ENCODE data around the gene INSL6.
"Not testable (repeated sequence)": the region's sequence is repeated elsewhere in the genome, so short reads cannot be mapped to it uniquely, and the experiment has no call there.

The INSL6 gene, protein sequence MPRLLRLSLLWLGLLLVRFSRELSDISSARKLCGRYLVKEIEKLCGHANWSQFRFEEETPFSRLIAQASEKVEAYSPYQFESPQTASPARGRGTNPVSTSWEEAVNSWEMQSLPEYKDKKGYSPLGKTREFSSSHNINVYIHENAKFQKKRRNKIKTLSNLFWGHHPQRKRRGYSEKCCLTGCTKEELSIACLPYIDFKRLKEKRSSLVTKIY

DNA sequence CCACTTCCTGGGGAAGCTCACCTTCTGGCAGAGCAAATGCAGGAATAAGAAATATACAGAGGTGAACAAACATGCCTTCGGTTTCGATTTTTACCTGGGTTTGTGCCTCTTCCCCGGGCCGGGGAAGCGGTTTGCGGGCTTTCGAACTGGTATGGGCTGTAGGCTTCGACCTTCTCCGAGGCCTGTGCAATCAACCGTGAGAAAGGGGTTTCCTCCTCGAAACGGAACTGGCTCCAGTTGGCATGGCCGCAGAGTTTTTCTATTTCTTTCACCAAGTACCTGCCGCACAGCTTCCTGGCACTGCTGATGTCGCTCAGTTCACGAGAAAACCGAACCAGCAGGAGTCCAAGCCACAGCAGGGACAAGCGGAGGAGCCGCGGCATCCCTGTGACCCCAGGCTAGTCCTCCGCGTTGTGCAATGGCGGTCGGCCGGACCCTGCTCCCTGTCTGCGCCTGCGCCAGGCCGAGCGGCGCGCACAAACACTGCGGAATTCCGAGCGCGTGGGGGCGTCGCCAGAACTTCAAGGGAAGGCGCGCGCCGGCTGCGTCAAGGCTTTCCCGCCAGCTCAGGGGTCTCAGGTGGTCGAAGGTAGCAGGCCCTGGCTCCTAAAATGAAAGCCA lies at the start of gene INSL6:
Gene INSL6, minus strand, starts transcription at position 420 of the 621 bp plus-strand sequence. Its CDS starts 37 bp downstream, at position 383.
- no peak for DNase-seq
- TF ChIP-seq GATA1 (IDR thresholded peaks at IDR 0.05; ENCODE audit: low read depth, low read length): no peak
- TF ChIP-seq POLR2A (IDR thresholded peaks at IDR 0.05; ENCODE audit: low read length): no peak

DNA sequence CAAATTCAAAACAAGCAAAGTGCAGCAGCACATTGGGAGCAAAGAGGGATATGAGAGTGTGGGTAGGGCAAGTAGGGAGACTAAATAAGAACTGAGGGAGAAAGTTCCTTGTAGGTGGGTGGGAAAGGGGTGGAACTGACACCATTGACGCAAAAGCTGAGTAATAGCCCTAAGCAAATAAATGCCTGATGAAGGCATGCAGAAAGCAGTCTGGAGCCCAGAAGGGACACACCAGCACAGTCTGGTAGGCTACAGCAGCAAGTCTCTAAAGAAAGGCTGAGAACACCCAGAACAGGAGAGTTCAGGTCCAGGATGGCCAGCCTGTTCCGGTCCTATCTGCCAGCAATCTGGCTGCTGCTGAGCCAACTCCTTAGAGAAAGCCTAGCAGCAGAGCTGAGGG lies 45.8 kb upstream of the INSL6 start, which contains the start of gene INSL4:
Gene INSL4, plus strand, starts transcription at position 208 of the 400 bp plus-strand sequence. Its CDS starts 105 bp downstream, at position 313.
- no peak for DNase-seq

DNA sequence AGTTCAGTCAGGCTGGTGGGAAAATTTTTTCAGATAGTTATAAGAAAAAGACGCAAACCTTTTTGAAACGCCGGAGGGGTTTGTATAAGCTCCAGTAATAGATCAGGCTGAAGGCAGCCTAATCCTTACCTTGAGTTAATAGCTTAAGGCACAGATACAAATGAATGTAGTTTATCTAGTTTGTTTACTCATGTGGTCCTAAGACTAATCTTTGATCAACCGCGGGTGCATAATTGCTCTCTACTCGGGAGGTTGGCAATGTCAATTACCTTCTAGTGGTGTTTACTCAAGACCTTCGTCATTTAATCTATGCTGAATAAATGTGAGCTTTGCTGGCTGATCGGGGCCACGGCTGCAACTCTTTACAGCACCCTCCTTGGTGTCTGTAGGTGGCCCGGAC lies 45.1 kb upstream of the INSL6 start:
- no peak for DNase-seq
- TF ChIP-seq GATA1 (IDR thresholded peaks at IDR 0.05; ENCODE audit: low read depth, low read length) (no peak), POLR2A (IDR thresholded peaks at IDR 0.05; ENCODE audit: low read length) (no peak)

More for the DNA sequence above, 45.8 kb upstream of the INSL6 start, which contains the start of gene INSL4:
- no peak for TF ChIP-seq GATA1 (IDR thresholded peaks at IDR 0.05; ENCODE audit: low read depth, low read length)
- no peak for TF ChIP-seq POLR2A (IDR thresholded peaks at IDR 0.05; ENCODE audit: low read length)

DNA sequence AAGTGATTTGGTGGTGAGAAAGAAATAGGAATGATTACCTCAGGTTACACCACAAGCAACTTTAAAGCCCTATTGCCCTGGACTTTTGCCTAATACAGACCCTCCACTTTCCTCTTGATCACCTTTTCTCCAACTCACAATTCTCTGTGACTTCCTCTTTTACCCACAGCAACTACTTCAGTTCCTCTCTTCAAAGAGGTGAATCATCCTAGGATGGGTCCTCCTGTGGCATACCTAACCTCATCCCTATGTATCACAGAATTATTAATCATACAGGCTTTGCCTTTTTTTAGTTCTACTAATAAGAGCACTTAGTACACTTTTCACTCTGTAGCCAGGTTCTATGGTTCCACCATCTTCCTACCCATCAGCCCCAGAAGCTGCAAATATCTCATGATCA lies 19.6 kb upstream of the INSL6 start:
- no peak for DNase-seq
- no peak for TF ChIP-seq GATA1 (IDR thresholded peaks at IDR 0.05; ENCODE audit: low read depth, low read length)
- TF ChIP-seq POLR2A (IDR thresholded peaks at IDR 0.05; ENCODE audit: low read length): no peak

DNA sequence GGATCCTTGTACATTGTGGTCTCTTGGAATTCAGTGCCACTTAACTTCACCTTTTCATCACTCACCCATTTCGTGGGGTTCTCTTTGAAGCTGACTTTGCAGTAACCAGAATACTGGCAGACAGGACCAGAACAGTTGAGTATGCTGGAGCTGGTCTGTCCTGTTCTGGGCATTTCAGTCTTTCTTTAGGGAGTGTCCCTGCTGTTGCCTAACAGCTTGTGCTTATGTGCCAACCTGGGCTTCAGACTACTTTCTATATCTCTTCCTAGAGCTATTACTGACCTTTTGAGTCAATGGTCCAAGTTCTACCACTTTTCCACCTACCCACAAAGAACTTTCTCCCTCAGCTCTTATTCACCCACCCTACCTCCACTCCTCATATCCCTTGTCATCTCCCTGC lies 10.0 kb upstream of the INSL6 start:
- DNase-seq: no peak
- TF ChIP-seq POLR2A (IDR thresholded peaks at IDR 0.05; ENCODE audit: low read length) (no peak), GATA1 (IDR thresholded peaks at IDR 0.05; ENCODE audit: low read depth, low read length) (no peak)

DNA sequence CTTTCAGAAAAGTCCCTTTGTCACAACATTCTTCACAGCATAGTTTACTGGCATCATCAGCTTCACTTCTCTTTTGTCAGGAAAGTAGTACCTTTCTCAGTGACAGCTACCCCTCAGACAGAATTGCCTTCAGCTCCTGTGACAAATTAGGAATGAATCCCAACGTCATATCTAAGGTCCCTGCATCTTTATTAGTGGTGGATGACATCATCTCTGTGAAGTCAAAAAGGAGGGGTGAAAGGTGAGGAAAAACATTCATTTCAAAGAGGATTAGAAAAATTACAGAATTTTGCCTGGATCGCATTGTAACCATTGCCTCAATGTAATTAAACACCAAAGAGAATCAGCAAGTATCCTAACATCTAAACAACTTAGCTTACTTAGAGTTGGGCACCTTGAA lies 7.9 kb upstream of the INSL6 start:
- TF ChIP-seq GATA1 (IDR thresholded peaks at IDR 0.05; ENCODE audit: low read depth, low read length) (no peak), POLR2A (IDR thresholded peaks at IDR 0.05; ENCODE audit: low read length) (no peak)
- DNase-seq: no peak

DNA sequence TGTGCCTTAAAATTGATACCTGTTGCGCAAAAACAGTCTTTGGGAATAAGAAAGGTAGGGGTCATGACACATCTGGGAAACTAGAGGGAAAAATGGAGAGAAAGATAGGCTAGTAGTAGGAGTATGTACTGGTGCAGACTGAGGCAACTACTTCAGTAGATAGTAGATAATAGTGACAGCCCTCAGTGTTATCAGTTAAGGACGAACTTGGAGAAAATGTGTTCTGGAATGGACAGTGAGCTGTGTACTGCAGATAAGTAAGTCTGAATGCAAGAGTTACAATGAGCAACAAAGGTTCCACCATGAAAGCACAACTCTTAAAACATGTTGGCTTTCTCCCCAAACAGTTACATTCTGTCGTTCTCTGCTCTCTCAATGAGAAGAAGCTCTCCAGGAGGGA lies 6.5 kb upstream of the INSL6 start:
- TF ChIP-seq POLR2A (IDR thresholded peaks at IDR 0.05; ENCODE audit: low read length) (no peak), GATA1 (IDR thresholded peaks at IDR 0.05; ENCODE audit: low read depth, low read length) (peak; percentile 17)

DNA sequence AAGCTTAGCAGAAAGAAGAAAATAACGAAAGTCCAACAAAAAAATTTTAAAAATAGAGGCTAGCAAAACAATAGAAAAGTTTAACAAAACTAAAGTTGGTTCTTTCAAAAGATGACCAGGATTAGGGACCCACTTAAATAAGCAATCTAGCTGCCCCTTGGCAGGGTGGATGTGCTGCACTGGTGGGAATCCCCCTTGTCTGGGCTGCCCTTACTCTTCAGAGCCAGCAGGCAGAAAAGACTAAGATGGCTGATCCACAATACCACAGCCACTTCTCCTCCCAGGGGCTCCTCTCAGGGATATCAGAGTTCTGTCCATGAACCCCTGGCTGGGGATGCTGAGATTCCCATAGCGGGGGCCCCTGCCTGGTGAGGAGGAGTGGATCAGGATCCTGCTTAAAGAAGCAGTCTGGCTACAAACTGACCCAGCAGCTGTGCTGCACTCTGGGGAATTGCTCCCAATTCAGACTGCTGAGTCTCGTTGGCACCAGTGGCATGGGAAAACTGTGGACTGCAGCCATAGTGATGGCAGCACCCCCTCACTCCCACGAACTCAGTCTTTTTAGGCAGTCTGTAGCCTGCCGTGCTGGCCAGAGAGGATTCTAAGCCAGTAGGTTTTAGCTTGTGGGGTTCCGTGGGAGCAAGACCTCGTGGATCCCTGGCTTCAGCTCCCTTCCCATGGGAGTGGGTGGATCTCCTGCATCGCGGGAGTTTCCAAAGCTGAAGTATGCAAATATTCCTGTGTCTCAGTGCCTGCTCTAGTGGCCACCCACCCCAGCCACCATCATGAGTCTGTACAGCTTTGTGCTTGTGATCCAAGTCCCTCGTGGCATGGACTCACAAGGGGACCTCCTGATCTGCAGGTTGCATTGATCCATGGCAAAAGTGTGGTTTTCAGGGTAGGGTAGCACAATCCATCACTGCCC lies 2.9 kb upstream of the INSL6 start:
- DNase-seq: no peak
- TF ChIP-seq GATA1 (IDR thresholded peaks at IDR 0.05; ENCODE audit: low read depth, low read length) (no peak), POLR2A (IDR thresholded peaks at IDR 0.05; ENCODE audit: low read length) (no peak)

More for the DNA sequence above, 6.5 kb upstream of the INSL6 start:
- DNase-seq: peak; percentile 58 to 89

DNA sequence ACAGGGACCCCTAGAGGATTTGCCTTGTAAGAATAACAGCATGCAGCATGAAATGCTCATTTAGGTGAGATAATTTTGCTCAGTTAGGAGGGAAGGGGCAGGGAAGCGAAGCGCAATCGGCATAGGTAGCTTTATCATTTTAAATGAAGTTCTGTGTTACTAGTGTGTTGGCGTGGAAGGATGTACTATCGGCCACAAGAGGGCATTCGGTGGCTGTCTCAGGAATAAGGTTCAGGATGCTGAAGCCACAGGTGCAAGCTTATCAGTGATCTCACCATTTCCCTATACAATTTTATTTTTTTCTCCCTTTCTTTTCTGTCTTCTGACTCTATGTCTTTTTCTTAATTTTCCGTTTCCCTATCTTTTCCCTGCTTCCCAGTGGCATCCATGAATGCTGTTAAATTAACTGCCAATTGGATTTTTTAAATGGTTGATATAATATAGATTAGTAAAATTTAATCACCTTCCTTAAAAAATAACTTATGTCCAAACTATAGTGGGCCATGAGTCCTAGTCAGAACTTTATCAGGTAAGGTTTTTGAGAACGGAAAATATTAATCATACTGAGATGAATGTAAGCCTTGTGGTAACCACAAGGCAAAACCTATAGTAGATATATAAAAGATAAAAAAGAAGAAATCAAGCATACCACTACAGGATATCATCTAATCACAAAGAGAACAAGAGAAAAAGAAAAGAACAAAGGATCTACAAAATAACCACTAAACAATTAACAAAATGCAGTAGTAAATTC lies 1.2 kb upstream of the INSL6 start:
- TF ChIP-seq GATA1 (IDR thresholded peaks at IDR 0.05; ENCODE audit: low read depth, low read length): no peak
- no peak for TF ChIP-seq POLR2A (IDR thresholded peaks at IDR 0.05; ENCODE audit: low read length)
- peak; percentile 61 to 64 for DNase-seq

DNA sequence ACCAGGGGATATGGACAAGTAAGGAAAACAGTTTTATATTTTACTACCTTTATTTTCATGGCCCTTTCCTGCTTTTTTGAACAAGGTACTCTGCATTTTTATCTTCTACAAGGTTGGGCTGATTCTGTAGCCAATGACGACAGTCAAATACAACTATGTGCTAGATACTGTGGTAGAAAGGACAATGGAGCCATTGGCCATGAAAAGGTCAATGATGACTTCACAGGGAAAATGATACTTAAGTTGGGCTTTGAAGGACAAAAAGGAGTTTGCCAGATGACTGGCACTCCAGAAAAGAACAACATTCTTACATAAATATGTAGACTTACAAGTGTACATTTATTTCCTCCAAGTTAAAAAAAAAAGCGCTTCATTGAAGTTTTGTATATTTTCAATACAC lies 663 bp downstream of the INSL6 start:
- no peak for DNase-seq
- TF ChIP-seq GATA1 (IDR thresholded peaks at IDR 0.05; ENCODE audit: low read depth, low read length) (no peak), POLR2A (IDR thresholded peaks at IDR 0.05; ENCODE audit: low read length) (no peak)

DNA sequence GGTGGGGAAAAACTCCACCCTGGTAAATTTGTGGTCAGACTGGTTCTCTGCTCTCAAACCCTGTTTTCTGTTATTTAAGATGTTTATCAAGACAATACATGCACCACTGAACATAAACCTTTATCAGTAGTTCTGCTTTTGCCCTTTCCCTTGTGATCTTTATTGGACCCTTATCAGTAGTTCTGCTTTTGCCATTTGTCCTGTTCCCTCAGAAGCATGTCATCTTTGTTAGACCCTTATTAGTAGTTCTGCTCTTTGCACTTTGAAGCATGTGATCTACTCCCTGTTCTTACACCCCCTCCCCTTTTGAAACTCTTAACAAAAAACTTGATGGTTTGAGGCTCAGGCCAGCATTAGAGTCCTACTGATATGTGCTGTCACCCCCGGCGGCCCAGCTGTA lies 4.8 kb downstream of the INSL6 start:
- DNase-seq: not testable (repeated sequence)

DNA sequence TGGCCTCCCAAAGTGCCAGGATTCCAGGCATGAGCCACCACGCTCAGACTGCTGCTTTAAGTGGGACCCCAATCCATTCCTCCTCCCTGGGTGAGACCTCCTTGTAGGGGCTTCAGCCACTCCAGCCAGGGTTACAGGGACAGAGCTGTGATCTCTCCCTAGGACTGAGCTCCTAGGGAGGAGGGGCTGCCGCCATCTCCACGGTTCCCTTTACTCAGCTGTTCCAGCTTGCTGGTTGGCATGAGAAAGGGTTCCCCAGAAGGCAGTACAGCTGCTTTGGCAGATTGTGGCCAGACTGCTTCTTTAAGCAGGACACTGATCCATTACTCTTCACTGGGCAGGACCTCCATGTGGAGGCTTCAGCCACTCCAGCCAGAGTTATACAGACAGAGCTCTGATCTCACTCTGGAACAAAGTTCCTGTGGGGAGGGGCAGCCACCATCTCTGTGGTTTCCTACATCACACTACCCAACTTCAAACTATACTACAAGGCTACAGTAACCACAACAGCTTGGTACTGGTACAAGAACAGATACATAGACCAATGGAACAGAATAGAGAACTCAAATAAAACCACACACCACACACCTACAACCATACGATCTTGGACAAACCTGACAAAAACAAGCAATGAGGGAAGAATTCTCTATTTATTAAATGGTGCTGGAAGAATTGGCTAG lies 7.2 kb downstream of the INSL6 start:
- DNase-seq: no peak
- no peak for TF ChIP-seq POLR2A (IDR thresholded peaks at IDR 0.05; ENCODE audit: low read length)
- no peak for TF ChIP-seq GATA1 (IDR thresholded peaks at IDR 0.05; ENCODE audit: low read depth, low read length)

DNA sequence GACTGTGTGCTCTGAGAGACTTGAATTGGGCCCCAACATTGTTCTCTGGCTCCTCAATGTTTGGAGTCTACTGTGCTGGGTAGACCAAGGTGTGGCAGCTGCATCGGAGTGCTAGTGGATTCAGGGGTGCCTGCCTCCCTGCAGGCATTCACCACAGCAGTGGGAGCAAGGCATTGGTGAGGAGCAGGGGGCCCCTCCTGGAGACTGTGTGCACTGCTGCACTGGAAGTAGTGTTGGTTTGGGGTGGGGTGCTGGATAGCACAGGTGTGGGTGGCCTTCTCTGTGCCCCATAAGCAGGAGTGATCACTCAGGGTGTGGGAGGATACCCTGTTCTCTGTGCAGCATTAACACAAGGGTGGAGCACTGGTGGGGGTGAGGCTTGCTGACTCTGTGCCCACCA lies 39.2 kb downstream of the INSL6 start:
- DNase-seq: no peak
- TF ChIP-seq GATA1 (IDR thresholded peaks at IDR 0.05; ENCODE audit: low read depth, low read length) (no peak), POLR2A (IDR thresholded peaks at IDR 0.05; ENCODE audit: low read length) (no peak)
